ENCODE data around the gene VWA8. TPM values are rescaled to one million over a fixed set of nuclear protein-coding genes. Genes with fewer than 3 reads are reported as not detected.

Gene VWA8
- total and polyA plus RNA-seq, 2 of the 8 experiments (the other 6 are each of a cell fraction or from before 2014, with no cell fraction given): 5.9 to 19.6 TPM

DNA sequence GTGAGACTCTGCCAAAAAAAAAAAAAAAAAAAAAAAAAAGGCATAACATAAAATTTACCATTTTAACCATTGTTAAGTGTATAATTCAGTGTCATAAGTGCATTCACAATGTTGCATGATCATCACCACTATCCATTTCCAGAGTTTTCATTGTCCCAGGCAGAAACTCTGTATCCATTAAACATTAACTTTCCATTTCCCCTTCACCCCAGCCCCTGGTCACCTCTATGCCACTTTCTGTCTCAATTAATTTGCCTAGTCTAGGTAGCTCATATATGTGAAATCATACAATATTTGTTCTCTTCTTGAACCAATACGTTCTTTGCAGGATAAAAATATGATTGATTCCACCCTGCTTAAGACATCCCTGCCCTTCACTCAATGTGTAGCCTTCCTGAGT lies 31.0 kb upstream of the VWA8 start:
- Histone ChIP-seq H2AFZ (ENCODE audit: low read length) (no peak overlapping the region), H2BK12ac (ENCODE audit: low read depth, low read length) (no peak overlapping the region), H3K18ac (ENCODE audit: extremely low read depth, low read length) (no peak overlapping the region), H3K4ac (replicated peaks; ENCODE audit: insufficient read length, low read depth, low read length) (no peak overlapping the region), H3K4me1 (replicated peaks in 1 of 4; ENCODE audit: control insufficient read depth in 3 of 4, insufficient read depth in 4 of 4, low read length in 3 of 4) (no peaks in the 10 kb centered on the region), H3K27ac (ENCODE audit: low read depth, low read length) (no peak overlapping the region), H4K8ac (ENCODE audit: extremely low read depth, insufficient read depth, low read length) (no peak overlapping the region), H3K27me3 (replicated peaks in 1 of 4; ENCODE audit: control insufficient read depth in 3 of 4, extremely low read depth in 1 of 4, insufficient read depth in 3 of 4, low read length in 3 of 4) (no peaks in the 10 kb centered on the region), H3K23me2 (ENCODE audit: low read depth, low read length) (no peaks in the 10 kb centered on the region), H2BK120ac (replicated peaks; ENCODE audit: low read depth, low read length) (no peak overlapping the region), H3K23ac (ENCODE audit: insufficient read length) (no peak overlapping the region), H2BK15ac (ENCODE audit: low read length) (no peak overlapping the region), H3K79me2 (ENCODE audit: control insufficient read depth in 1 of 2, insufficient read depth in 2 of 2, low read length in 2 of 2) (no peaks in the 10 kb centered on the region), H2AK5ac (ENCODE audit: low read depth, low read length) (no peak overlapping the region), H4K20me1 (replicated peaks in 1 of 2; ENCODE audit: control insufficient read depth in 1 of 2, insufficient read depth in 2 of 2, low read length in 2 of 2) (no peaks in the 10 kb centered on the region), H2BK20ac (ENCODE audit: low read length) (no peak overlapping the region), H2BK5ac (ENCODE audit: low read depth, low read length) (no peak overlapping the region), H4K5ac (ENCODE audit: insufficient read length, low read depth, low read length) (no peak overlapping the region), H3K36me3 (ENCODE audit: control insufficient read depth in 2 of 4, insufficient read depth in 4 of 4, low read length in 3 of 4) (no peaks in the 10 kb centered on the region), H3K14ac (ENCODE audit: insufficient read length) (no peak overlapping the region), H3K4me2 (ENCODE audit: insufficient read depth in 1 of 2, low read depth in 2 of 2, low read length in 2 of 2) (no peak overlapping the region), H4K91ac (replicated peaks; ENCODE audit: insufficient read length, low read length) (no peak overlapping the region), H3K79me1 (ENCODE audit: low read depth, low read length) (no peaks in the 10 kb centered on the region), H3K9me3 (ENCODE audit: insufficient read depth in 2 of 2, low read depth in 1 of 2, low read length in 1 of 2) (no peaks in the 10 kb centered on the region), H3K56ac (replicated peaks; ENCODE audit: insufficient read length, low read depth, low read length) (no peak overlapping the region), H3K9ac (replicated peaks in 1 of 4; ENCODE audit: extremely low read depth in 1 of 4, low read depth in 3 of 4, low read length in 3 of 4) (no peak overlapping the region), H3K4me3 (ENCODE audit: extremely low read depth in 1 of 4, insufficient read depth in 2 of 4, low read depth in 3 of 4, low read length in 4 of 4) (no peak overlapping the region)
- FAIRE-seq (no peak), DNase-seq (ENCODE audit: low read depth in 1 of 2, low spot score in 2 of 2) (no peak)
- WGBS, 2 experiments (ENCODE audit: extremely low coverage in 1 of 2, insufficient coverage in 1 of 2, insufficient read length in 1 of 2, insufficient replicate concordance in 2 of 2, low coverage in 1 of 2, low lambda C conversion rate in 2 of 2, missing lambda C conversion rate in 1 of 2): 95% methylated on average over 1 of the region's 1 CpG; no CpG with 5 or more reads in 1 of the 2 experiments
- POLR2A ChIA-PET (ENCODE audit: partially characterized antibody): no interaction called here
- CTCF ChIA-PET (ENCODE audit: partially characterized antibody): no interaction called here
- TF ChIP-seq NRF1 (IDR thresholded peaks at IDR 0.05; ENCODE audit: low read depth, low read length) (no peak), SAP30 (IDR thresholded peaks at IDR 0.05; ENCODE audit: insufficient read depth, insufficient replicate concordance, low read length) (no peak), POU5F1 (IDR thresholded peaks at IDR 0.05; ENCODE audit: low read depth, low read length) (no peak)
